Measurements from ENCODE around the gene CPLANE1. TPM values are rescaled to one million over a fixed set of nuclear protein-coding genes. Genes with fewer than 3 reads are reported as not detected.

CPLANE1 gene
- total RNA-seq, 1 experiment from 2014 or later, result 21.9 TPM

GRCh38 chr5:37166197-37166596 lies 83.0 kb downstream of the CPLANE1 start:
- no peaks in the 10 kb centered on the region for H3K9me3 ChIP-seq (ENCODE audit: low read depth, low read length, poor library complexity, severe bottlenecking)
- TF ChIP-seq CTCF (conservative IDR thresholded peaks at IDR 0.05; ENCODE audit: low read depth, low read length) (no peak), EZH2 (IDR thresholded peaks at IDR 0.05; ENCODE audit: borderline replicate concordance, low read depth, low read length, poor library complexity, severe bottlenecking) (no peak)
- no TSS peak for BruUV-seq (replicated peaks)
- no peak overlapping the region for H3K27ac ChIP-seq (ENCODE audit: low read depth, low read length, poor library complexity, severe bottlenecking)
- H3K36me3 ChIP-seq (ENCODE audit: insufficient read depth, low read length, poor library complexity, severe bottlenecking), result peaks cover 20% of the 10 kb centered on the region
- DNase-seq (ENCODE audit: low spot score), result no peak
- H3K27me3 ChIP-seq (replicated peaks; ENCODE audit: insufficient read depth, low read depth, low read length, poor library complexity), result no peaks in the 10 kb centered on the region
- intact Hi-C loops (cut with micrococcal nuclease; ENCODE audit: unreplicated experiment), result no loop called here
- H3K4me3 ChIP-seq (ENCODE audit: low read depth, low read length, poor library complexity, severe bottlenecking), result no peak overlapping the region
- ChIA-PET CTCF (no interaction called here), POLR2A (ENCODE audit: low non-redundant PET) (no interaction called here)
- no peaks in the 10 kb centered on the region for H3K4me1 ChIP-seq (ENCODE audit: insufficient read depth, low read length, poor library complexity, severe bottlenecking)

- intact Hi-C loops (cut with micrococcal nuclease; ENCODE audit: unreplicated experiment), result no loop called here
- BruUV-seq (replicated peaks), result no TSS peak
- H3K4me3 ChIP-seq (ENCODE audit: low read depth, low read length, poor library complexity, severe bottlenecking), result no peak overlapping the region
- H3K27ac ChIP-seq (ENCODE audit: low read depth, low read length, poor library complexity, severe bottlenecking), result no peak overlapping the region
- no peaks in the 10 kb centered on the region for H3K4me1 ChIP-seq (ENCODE audit: insufficient read depth, low read length, poor library complexity, severe bottlenecking)
- CTCF ChIA-PET, result no interaction called here
- POLR2A ChIA-PET (ENCODE audit: low non-redundant PET), result no interaction called here
- DNase-seq (ENCODE audit: low spot score), result no peak
- TF ChIP-seq CTCF (conservative IDR thresholded peaks at IDR 0.05; ENCODE audit: low read depth, low read length) (no peak), EZH2 (IDR thresholded peaks at IDR 0.05; ENCODE audit: borderline replicate concordance, low read depth, low read length, poor library complexity, severe bottlenecking) (no peak)
- no peaks in the 10 kb centered on the region for H3K27me3 ChIP-seq (replicated peaks; ENCODE audit: insufficient read depth, low read depth, low read length, poor library complexity)
- no peaks in the 10 kb centered on the region for H3K9me3 ChIP-seq (ENCODE audit: low read depth, low read length, poor library complexity, severe bottlenecking)
- H3K36me3 ChIP-seq (ENCODE audit: insufficient read depth, low read length, poor library complexity, severe bottlenecking), result peaks cover 20% of the 10 kb centered on the region
Measured at GRCh38 chr5:37165761-37166160, 83.4 kb downstream of the CPLANE1 start.

- Histone ChIP-seq H3K27ac (ENCODE audit: low read depth, low read length, poor library complexity, severe bottlenecking) (no peak overlapping the region), H3K36me3 (ENCODE audit: insufficient read depth, low read length, poor library complexity, severe bottlenecking) (peaks cover 5% of the 10 kb centered on the region), H3K9me3 (ENCODE audit: low read depth, low read length, poor library complexity, severe bottlenecking) (no peaks in the 10 kb centered on the region), H3K4me3 (ENCODE audit: low read depth, low read length, poor library complexity, severe bottlenecking) (no peak overlapping the region), H3K4me1 (ENCODE audit: insufficient read depth, low read length, poor library complexity, severe bottlenecking) (no peaks in the 10 kb centered on the region), H3K27me3 (replicated peaks; ENCODE audit: insufficient read depth, low read depth, low read length, poor library complexity) (no peaks in the 10 kb centered on the region)
- intact Hi-C loops (cut with micrococcal nuclease; ENCODE audit: unreplicated experiment), result no loop called here
- TF ChIP-seq CTCF (conservative IDR thresholded peaks at IDR 0.05; ENCODE audit: low read depth, low read length) (no peak), EZH2 (IDR thresholded peaks at IDR 0.05; ENCODE audit: borderline replicate concordance, low read depth, low read length, poor library complexity, severe bottlenecking) (no peak)
- POLR2A ChIA-PET (ENCODE audit: low non-redundant PET), result no interaction called here
- no TSS peak for BruUV-seq (replicated peaks)
- CTCF ChIA-PET, result no interaction called here
- DNase-seq (ENCODE audit: low spot score), result no peak
Measured at GRCh38 chr5:37153661-37154060, 95.5 kb downstream of the CPLANE1 start.
